HT1080 (cell line): ENCODE results near the gene KLHDC8A. TPM values are rescaled to one million over a fixed set of nuclear protein-coding genes. Genes with fewer than 3 reads are reported as not detected.

ENCODE experiments used
- DNase-seq: peaks from one replicate; pipeline ENCODE4 v3.0.0-alpha.2; 2015; ENCODE audit warnings: low read depth
- total RNA-seq: library from RNA; depleted of rRNA; stranded (reverse); fragments of >200 nt; shearing (Covaris generic); gene quantifications from 2 replicates; pipeline ENCODE4 v1.2.3, GENCODE V29; 2014

KLHDC8A gene
- total RNA-seq, 1 experiment from 2014 or later, result not detected

DNA sequence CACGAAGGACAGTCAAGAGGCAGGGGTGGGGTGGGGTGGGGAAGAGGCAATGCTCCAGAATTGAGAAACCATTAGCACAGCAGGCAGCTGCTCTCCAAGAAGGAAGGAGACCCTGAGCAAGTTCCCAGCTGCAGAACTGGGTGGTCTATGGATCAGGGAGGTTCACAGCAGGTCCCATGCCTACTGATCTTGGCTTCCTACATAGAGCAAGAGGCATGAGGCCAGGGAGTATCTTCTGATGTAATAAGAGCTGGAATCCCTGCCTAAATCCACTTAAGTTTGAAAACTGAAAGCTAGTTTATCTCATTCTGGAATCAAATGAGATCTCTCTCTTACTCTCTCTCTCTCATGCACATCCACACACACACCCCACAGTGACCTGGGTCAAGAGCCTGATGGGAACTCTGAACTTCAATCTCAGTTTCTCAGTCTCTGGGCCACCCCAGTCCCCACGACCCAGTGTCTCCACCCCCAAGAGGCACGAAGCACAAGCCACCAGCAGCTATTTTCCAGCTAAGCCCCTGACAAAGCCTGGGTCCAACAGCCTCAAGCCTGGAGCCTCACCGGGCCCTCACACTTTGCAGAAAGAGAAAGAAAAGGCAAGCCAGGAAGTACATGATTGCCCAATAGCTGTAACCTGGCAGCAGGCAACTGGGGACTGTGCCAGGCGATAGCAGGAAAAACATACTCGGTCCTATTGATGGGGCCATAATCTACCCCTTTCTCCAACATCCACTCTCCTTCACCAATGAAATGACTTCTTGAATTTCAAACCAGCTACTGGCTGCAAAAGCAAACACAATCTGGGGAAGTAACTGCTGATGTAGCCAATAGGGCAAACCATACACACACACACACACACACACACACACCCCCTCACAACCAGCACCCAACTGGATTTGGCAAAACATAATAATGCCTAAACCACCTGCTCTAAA lies 37.4 kb downstream of the KLHDC8A start:
- DNase-seq, result peak; percentile 80

DNA sequence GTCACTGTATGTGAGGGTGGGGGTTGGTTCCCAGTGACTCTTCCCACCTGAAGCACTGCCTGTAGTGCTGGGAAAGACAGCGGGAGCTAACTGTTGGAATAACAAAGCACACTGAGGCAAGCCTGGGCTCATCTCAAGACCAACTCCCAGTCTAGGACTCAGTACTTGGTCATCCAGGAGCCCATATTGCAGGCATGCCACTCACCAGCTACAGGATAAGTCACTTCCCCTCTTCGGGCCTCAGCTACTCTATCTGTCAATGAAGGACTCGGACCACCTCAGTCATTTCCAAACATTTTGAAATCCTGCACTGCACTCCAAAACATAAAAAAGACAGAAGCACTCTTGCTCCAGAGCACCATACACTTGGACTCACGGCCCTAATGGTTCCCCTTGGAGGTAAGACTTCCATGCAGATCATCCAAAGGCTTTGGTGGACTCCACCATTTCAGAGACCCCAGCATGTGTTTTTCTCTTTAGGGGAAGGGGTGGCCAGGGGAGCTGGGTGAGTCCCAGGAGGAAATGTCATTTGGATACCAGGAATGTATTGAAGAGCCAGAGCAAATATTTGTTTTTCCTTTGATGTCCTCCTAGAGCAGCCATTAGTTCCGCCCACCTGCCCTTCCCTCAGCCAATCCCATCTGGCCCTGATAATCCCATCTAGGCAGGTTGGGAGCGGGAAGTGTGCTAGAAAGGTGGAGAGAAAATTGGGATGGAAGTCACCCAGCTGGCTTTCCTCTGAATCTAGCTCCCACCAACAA lies 38.3 kb downstream of the KLHDC8A start:
- no peak for DNase-seq

DNA sequence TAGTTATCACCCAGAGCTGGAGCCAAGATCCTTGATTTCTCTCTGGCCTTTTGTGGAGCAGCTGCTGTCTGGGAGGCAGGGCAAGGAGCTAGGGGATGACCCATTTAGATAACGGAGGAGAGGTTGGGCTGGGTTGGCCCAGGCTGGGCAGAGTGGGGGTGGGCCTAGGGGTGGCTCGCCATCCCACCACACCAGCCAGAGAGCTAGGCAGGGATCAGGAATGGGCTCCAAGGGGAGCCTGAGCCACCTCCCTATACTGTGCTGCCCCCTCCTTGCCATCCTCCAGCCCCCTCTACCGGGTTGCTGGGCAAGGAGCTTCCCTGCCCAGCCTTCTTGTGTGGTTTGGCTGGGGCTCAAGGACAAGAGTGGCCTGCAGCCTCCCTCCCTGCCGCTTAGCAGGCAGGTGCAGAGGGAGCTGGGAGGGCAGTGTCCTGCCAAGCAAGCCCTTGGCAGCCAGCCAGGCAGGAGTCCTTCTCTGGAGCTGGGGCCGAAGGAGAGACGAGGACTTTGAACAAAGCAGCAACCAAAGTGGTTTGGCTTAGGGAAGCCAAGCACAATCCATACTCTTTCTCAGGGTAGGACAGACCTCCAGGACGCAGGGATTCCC lies 39.3 kb downstream of the KLHDC8A start:
- peak; percentile 54 for DNase-seq

GRCh38 chr1:205316161-205316566 lies 40.6 kb downstream of the KLHDC8A start:
- no peak for DNase-seq

DNA sequence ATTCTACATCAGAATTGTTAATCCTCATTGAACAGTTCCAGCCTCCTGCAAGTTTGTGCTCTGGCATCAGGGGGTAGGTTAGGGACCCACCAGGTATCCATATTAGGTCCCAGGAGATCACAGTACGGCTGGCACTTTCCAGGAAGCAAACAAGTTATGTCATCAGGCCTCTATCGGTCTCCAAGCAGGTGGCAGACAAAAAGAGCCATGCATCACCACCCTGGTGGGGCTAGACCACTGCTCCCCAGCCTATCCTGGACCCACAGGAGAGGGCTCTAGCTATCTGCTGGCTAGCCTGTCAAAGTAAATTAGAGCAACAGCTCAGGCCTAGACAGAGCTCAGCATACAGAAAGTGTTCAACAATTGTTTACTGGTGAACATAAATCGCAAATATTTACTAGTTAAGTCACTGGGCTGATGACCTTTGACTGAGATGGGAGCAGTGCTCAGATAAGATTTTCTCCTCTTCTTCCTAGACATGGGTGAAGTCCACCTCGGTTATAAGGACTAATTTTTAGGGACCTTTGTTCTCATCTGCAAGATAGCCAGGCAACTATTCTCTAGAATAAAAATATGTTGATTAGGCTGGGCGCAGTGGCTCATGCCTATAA lies 41.6 kb downstream of the KLHDC8A start:
- DNase-seq, result no peak

GRCh38 chr1:205313563-205314308 lies 43.0 kb downstream of the KLHDC8A start:
- no peak for DNase-seq

DNA sequence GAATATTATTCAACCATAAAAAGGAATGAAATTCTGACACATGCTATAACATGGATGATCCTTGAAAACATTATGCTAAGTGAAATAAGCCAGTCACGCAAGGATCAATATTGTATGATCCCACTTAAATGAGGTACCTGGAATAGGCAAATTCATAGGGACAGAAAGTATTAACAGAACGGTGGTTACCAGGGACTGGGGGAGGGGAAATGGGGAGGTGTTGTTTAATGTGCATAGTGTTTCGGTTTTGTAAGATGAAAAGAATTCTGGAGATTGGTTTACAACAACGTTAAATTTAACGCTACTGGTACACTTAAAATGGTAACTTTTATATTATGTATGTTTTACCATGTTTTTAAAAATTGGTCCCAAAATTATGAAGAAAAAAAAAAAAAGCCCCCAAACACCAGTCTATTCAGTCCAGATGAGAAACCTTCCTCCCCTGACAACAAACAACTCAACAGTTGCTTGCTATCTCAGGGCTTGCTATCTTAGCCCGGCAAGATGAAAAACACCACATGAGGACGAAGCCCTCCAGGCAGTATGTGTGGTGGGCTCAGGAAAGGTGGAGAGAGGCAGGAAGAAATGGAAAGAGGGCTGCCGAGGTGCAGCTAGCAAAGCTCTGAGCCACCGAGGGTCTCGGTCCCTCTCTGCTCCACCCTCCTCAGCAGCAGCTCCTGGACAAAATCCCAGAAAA lies 43.7 kb downstream of the KLHDC8A start:
- no peak for DNase-seq

DNA sequence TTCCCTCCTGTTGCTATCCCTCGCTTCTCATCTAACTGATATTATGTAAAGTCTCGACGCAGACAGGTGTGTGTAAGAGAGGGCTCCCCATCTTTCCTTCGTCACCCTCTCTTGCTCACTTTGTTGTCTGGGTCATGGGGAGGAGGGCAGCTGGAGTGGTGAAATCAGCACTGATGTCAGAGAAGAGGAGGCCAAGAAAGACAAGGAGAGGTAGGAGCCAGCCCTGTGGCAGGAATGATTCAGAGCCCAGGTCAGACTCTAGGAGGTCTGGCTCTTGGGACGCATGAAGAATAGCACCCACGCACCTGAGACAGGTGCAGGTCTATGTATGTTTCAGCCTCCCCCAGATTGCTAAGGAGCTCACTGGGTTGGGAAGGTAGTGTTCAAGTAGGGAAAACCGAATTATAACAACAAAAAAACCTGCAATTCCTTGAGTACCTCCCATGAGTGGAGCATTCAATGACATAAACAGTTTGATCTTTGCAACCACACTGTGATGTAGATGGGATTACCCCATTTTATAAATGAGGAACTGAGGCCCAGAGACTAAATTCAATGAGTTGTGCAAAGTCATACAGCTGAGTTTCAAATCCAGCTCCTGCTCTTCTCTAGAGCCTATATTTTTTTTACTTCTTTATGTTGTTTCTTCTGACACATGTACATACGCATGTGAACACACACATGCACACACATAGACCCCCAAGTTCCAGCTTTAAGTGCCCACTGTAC lies 45.6 kb downstream of the KLHDC8A start:
- no peak for DNase-seq

GRCh38 chr1:205309741-205310140 lies 47.0 kb downstream of the KLHDC8A start:
- DNase-seq, result no peak

DNA sequence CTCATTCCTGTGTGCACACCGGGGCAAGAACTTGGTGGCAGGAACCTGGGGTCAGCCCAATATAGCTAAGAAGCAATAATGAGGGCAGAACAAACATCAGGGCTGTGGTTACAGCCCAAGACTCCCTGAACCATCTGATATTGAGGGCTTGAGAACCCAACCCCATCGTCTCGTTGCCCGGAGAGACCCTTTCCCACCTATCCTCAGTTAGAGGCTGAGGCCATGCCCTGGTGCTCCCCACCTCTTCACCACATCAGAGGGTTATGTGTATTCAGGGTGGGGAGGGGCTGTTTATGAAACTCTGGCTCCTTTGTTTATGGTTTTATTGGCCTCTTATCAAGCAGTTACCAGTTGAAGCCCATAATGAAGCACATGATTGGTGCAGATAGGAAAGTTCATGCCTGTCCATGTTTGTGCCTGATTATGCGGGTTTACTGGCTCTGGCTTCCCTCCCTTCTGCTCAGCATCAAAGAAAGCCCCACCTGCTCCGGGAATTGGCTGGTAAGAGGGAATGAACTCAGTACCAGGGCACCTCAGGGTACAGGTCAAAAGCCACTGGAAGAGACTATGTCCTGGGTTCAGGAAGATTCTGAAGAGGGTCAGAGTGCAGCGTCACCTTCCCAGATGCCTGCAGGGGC lies 49.7 kb downstream of the KLHDC8A start:
- no peak for DNase-seq

DNA sequence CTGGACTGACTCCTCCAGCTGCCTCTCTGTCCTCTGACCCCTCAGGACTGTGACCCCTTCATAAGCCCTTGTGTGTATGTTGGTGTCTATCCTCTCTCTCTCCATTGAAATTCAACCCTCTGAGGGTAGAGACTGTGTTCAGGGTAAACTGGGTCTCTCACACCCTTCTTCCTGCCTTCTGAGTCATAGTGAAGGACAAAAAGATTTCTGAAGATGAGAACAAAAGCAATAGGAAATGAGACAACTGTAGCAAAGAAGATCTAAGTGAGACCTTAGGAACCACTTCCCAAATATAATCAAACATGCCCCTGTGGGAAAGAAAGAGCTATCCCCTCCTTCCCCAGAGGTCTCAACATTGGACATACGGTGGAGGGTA lies 52.0 kb downstream of the KLHDC8A start:
- peak; percentile 66 for DNase-seq

- no peak for DNase-seq
Observed at GRCh38 chr1:205304046-205304694, 52.6 kb downstream of the KLHDC8A start.

DNA sequence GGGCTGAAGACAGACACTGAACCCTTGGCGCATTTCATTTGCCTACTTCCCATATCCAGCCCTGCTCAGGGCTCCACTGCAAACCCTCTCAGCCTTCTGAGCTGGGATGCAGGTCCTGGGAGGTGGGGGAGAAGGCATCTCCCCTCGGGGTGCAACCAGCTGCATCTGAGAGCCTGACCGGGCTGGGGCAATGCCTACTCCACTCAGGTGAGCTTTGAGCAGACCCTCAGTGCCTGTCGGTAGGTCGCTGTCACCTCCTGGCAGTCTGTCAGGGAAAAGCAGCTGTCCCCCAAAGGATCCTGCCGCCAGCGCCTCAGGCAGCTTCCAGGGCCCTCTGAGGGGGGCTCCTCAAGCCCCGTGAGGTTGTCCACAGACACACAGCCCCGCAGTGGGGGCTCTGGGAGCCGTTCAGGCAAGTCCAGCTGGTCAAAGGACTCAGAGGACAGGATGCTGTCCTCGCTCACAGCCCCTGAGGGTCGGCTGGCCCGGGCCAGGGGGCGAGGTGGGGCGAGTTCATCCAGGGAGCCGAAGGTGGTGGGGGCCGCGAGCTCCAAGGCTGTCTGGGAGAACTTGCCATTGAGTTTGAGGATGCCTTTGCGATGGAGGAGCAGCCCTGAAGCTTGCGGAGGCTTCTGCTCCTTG lies 53.4 kb downstream of the KLHDC8A start:
- no peak for DNase-seq

DNA sequence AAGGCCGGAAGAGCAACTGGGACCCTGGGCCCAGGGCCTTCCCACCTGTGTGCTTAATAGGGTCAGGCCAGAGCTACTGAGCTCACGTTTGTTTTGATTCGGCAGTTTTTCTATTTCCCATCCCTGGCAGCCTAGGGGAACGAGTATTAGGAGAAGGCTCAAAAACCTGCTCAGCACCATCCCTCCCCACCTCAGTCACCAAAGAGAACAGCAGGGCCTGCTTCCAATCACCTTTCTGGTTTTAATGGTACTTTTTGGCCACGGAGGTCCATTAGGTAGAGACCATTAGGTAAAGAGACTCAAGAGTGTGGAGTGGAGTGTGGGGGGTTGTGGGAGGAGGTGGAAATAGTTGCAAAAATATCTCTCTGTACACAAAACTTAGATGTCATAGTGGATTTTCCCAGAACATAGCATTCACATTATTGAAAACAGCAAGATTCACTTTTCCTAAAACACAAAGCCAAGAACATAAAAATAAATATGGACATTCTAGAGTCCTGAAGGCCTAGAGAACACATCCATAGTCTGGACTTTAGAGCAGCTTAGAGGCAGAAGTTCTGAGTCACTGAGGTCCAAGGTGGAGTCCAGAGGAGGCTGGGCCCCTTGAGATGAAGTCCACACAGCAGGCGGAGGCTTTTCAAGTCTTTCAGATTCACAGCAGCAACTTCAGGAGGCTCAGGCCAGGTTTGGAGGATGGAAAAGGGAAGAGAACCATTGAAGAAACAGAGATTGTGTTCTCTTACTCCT lies 54.7 kb downstream of the KLHDC8A start:
- DNase-seq, result no peak

DNA sequence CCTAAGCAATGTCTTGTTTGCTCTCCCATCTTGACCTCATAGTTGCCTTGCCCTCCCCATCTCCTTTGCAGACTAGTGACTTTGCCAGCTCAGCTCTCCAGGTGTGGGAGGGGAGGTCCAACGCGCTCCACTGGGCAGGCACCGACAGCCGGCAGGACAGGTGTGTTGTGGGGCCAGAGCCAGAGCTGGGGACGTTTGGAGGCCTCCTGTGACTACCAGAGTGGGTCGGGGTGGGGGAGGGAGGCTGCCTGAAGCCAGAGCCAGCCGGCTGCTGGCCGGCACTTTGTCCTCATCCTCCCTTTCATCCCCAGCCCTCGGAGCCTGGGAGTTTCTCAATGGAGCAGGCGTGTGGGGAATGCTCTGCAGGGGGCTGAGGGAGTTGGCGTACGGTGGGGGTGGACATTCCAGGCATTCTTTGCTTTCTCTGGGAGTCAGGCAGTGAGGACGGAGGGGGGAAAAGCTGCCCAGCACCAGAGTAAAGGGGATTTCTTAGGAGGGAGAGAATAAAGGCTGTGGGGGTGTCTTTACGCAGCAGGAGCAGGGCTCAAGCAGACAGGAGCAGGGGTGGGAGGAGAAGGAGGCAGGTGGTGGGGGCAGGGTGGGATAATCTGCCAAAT lies 55.4 kb downstream of the KLHDC8A start:
- DNase-seq, result peak; percentile 91

GRCh38 chr1:205300149-205300548 lies 56.6 kb downstream of the KLHDC8A start:
- no peak for DNase-seq
